ENCODE data around the gene RILPL1. TPM values are rescaled to one million over a fixed set of nuclear protein-coding genes. Genes with fewer than 3 reads are reported as not detected.
"Not testable (repeated sequence)": the region's sequence is repeated elsewhere in the genome, so short reads cannot be mapped to it uniquely, and the experiment has no call there.

RILPL1 gene
- total RNA-seq, 1 experiment from 2014 or later: 18.8 TPM

DNA sequence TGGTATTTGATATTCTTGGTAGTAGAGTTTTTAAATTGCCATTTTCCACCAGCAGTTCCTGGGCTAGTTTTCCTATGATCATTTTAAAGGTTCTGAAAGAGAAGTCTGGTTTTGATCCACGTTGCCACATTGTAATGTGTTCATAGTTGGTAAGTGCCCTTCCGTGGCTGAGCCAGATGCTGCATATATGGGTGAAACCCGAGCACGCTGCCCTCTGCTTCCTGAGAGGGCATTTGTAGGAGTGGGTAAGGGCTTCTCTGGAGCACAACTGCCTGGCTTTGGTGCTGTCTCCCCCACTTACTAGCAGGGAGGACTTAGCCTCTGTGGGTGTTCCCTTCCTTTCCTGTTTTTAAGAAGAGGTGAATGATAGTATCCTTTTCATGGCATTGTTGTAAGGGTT, 68.4 kb downstream of the RILPL1 start:
- DNase-seq (no peak), ATAC-seq (no peak)
- peaks cover 30% of the 10 kb centered on the region for H3K79me2 ChIP-seq (ENCODE audit: low read length)
- TF ChIP-seq CTCF (conservative IDR thresholded peaks at IDR 0.05; ENCODE audit: low read depth, low read length): no peak
- no peak overlapping the region for H3K27ac ChIP-seq (ENCODE audit: low read length)
- H3K36me3 ChIP-seq (ENCODE audit: low read depth, low read length): peaks cover 6% of the 10 kb centered on the region; the same call in 1 of the 2 replicates
- no peaks in the 10 kb centered on the region for H3K4me1 ChIP-seq (ENCODE audit: insufficient read depth, low read length)
- intact Hi-C loops (cut with micrococcal nuclease): no loop called here
- no peak overlapping the region for H3K4me3 ChIP-seq (ENCODE audit: low read length)
- POLR2A ChIA-PET (ENCODE audit: unreplicated experiment): no interaction called here
- BruUV-seq (replicated peaks): no TSS peak
- no peak overlapping the region for H2AFZ ChIP-seq (ENCODE audit: low read length)
- H3K4me2 ChIP-seq (ENCODE audit: low read length): no peak overlapping the region
- no peaks in the 10 kb centered on the region for H3F3A ChIP-seq (ENCODE audit: low read length, unreplicated experiment)
- H3K9me2 ChIP-seq (replicated peaks; ENCODE audit: low read length): no peaks in the 10 kb centered on the region
- no peaks in the 10 kb centered on the region for H4K20me1 ChIP-seq (ENCODE audit: low read length)
- CTCF ChIA-PET: no interaction called here
- H3K27me3 ChIP-seq (ENCODE audit: low read length): no peaks in the 10 kb centered on the region
- H3K9me3 ChIP-seq (ENCODE audit: low read length): no peaks in the 10 kb centered on the region
- H3K9ac ChIP-seq (ENCODE audit: low read length): no peak overlapping the region

DNA sequence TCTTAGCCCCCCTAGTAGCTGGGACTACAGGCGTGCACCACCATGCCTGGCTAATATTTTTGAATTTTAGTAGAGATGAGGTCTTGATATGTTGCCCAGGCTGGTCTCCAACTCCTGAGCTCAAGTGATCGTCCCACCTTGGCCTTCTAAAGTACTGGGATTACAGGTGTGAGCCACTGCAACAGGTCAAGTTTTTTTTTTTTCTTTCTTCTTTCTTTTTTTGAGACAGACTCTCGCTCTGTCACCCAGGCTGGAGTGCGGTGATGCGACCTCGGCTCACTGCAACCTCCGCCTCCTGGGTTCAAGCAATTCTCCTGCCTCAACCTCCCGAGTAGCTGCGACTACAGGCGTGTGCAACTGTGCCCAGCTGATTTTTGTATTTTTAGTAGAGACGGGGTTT, 70.3 kb downstream of the RILPL1 start:
- BruUV-seq (replicated peaks); H3F3A ChIP-seq (ENCODE audit: low read length, unreplicated experiment); H3K4me3 ChIP-seq (ENCODE audit: low read length); H3K27me3 ChIP-seq (ENCODE audit: low read length); H4K20me1 ChIP-seq (ENCODE audit: low read length); H3K9ac ChIP-seq (ENCODE audit: low read length); H2AFZ ChIP-seq (ENCODE audit: low read length); POLR2A ChIA-PET (ENCODE audit: unreplicated experiment); H3K9me2 ChIP-seq (replicated peaks; ENCODE audit: low read length); ATAC-seq; H3K4me2 ChIP-seq (ENCODE audit: low read length); DNase-seq; intact Hi-C loops (cut with micrococcal nuclease); H3K36me3 ChIP-seq (ENCODE audit: low read depth, low read length); H3K9me3 ChIP-seq (ENCODE audit: low read length); CTCF ChIA-PET; H3K27ac ChIP-seq (ENCODE audit: low read length); H3K4me1 ChIP-seq (ENCODE audit: insufficient read depth, low read length): not testable (repeated sequence)
- peaks cover 46% of the 10 kb centered on the region for H3K79me2 ChIP-seq (ENCODE audit: low read length)

DNA sequence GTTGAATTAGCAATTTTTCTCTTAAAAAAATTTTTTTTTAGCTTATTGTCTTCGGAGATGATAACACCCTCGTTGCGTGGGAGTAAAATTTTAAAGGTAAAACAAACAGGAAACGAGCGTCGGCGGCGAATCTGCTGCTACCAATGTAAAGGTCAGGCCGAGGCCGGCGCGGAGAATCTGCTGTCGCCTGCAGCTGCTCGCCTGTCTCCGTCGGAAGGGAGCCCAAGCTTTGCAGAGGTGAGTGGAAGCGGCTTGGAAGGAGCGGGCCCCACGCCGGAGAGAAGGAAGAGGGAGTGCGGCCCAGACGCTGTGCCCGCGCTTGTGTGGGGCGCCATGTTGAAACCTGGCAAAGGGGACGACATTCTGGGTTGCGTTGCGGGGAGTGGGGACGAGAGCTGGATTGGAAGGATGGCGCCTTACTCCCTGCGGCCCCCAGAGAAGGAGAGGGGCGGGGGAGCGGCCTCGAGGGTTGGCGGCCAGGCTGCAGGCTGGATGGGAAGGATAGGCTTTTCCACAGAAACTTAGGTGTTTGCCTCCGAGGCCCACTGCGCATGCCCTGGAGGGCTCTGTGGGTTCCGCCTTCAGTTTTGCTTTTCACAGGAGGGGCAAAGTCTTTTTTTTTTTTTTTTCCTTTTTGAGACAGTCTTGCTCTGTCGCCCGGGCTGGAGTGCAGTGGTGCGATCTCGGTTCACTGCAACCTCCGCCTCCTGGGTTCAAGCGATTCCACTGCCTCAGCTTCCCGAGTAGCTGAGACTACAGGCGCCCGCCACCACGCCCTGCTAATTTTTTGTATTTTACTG, 75.3 kb downstream of the RILPL1 start, which contains the start of gene SNRNP35:
Gene SNRNP35 (plus strand): TSS at position 160 of the 800 bp plus-strand sequence. CDS start 7,402 bp downstream, outside the sequence.
- ChIA-PET POLR2A (ENCODE audit: unreplicated experiment) (no interaction called here), CTCF (no interaction called here)
- H3K4me3 ChIP-seq (ENCODE audit: low read length): peak within 1 kb of the TSS; percentile 76
- intact Hi-C loops (cut with micrococcal nuclease): loop anchor here (1.0 kb wide), 1 partner anchor 93 kb away; no protein-coding TSS in a partner anchor
- H3K9me2 ChIP-seq (replicated peaks; ENCODE audit: low read length): no peaks in the 10 kb centered on the region
- H3K4me1 ChIP-seq (ENCODE audit: insufficient read depth, low read length): no peaks in the 10 kb centered on the region; the same call in 1 of the 2 replicates
- H3K27me3 ChIP-seq (ENCODE audit: low read length): no peaks in the 10 kb centered on the region
- peak within 1 kb of the TSS; percentile 90 for H2AFZ ChIP-seq (ENCODE audit: low read length)
- H3F3A ChIP-seq (ENCODE audit: low read length, unreplicated experiment): no peaks in the 10 kb centered on the region
- H3K4me2 ChIP-seq (ENCODE audit: low read length): peak within 1 kb of the TSS; percentile 84
- no peak for TF ChIP-seq EZH2 (IDR thresholded peaks at IDR 0.05; ENCODE audit: low read length, unreplicated experiment)
- no peak for TF ChIP-seq CTCF (conservative IDR thresholded peaks at IDR 0.05; ENCODE audit: low read depth, low read length)
- TF ChIP-seq EZH2phosphoT487 (IDR thresholded peaks at IDR 0.05; ENCODE audit: borderline replicate concordance, low read length): no peak
- peak within 1 kb of the TSS; percentile 96 for H3K9ac ChIP-seq (ENCODE audit: low read length)
- H3K27ac ChIP-seq (ENCODE audit: low read length): peak within 1 kb of the TSS; percentile 91
- H3K9me3 ChIP-seq (ENCODE audit: low read length): no peaks in the 10 kb centered on the region
- H3K36me3 ChIP-seq (ENCODE audit: low read depth, low read length): no peaks in the 10 kb centered on the region
- TSS peak; percentile 91 for BruUV-seq (replicated peaks)
- ATAC-seq (peak; percentile 79), DNase-seq (peak; percentile 70)
- H4K20me1 ChIP-seq (ENCODE audit: low read length): no peaks in the 10 kb centered on the region
- peaks cover 32% of the 10 kb centered on the region for H3K79me2 ChIP-seq (ENCODE audit: low read length)

Measured in PC-3 (cell line).